ENCODE measurements around the gene NPEPPS.
"Not testable (repeated sequence)": the region's sequence is repeated elsewhere in the genome, so short reads cannot be mapped to it uniquely, and the experiment has no call there.

NPEPPS gene

GRCh38 chr17:47531233-47531820 lies 419 bp downstream of the NPEPPS start:
- POLR2A ChIA-PET; H3K36me3 ChIP-seq (ENCODE audit: control insufficient read depth in 4 of 4, insufficient read depth in 4 of 4, low read length in 3 of 4); CTCF ChIA-PET; H3K4me1 ChIP-seq (ENCODE audit: control extremely low read depth in 1 of 4, control insufficient read depth in 4 of 4, insufficient read depth in 4 of 4, low read length in 3 of 4); H3K27me3 ChIP-seq (replicated peaks in 2 of 5; ENCODE audit: control insufficient read depth in 4 of 5, insufficient read depth in 5 of 5, low read length in 4 of 5); H3K9me3 ChIP-seq (ENCODE audit: control extremely low read depth in 1 of 5, control insufficient read depth in 4 of 5, insufficient read depth in 2 of 5, low read depth in 1 of 5, low read length in 4 of 5): not testable (repeated sequence)
- no CpG with 5 or more reads among the region's 61 CpGs for WGBS (ENCODE audit: insufficient coverage)
- Histone ChIP-seq H3K4me3 (ENCODE audit: control insufficient read depth in 1 of 7, extremely low read depth in 1 of 7, insufficient read depth in 4 of 7, low read depth in 2 of 7, low read length in 6 of 7) (peak overlapping the region; percentile 61 to 84 (median 72)), H3K27ac (ENCODE audit: insufficient read depth in 1 of 2, low read depth in 1 of 2, low read length in 2 of 2, poor library complexity in 1 of 2, severe bottlenecking in 2 of 2) (peak overlapping the region in 1 of 2 experiments; percentile 77)
- peak in 2 of 3 donors; percentile 1 to 15 for DNase-seq

- CTCF ChIA-PET; H3K27me3 ChIP-seq (replicated peaks in 2 of 5; ENCODE audit: control insufficient read depth in 4 of 5, insufficient read depth in 5 of 5, low read length in 4 of 5); H3K27ac ChIP-seq (ENCODE audit: insufficient read depth in 1 of 2, low read depth in 1 of 2, low read length in 2 of 2, poor library complexity in 1 of 2, severe bottlenecking in 2 of 2); H3K36me3 ChIP-seq (ENCODE audit: control insufficient read depth in 4 of 4, insufficient read depth in 4 of 4, low read length in 3 of 4); POLR2A ChIA-PET; H3K9me3 ChIP-seq (ENCODE audit: control extremely low read depth in 1 of 5, control insufficient read depth in 4 of 5, insufficient read depth in 2 of 5, low read depth in 1 of 5, low read length in 4 of 5); H3K4me3 ChIP-seq (ENCODE audit: control insufficient read depth in 1 of 7, extremely low read depth in 1 of 7, insufficient read depth in 4 of 7, low read depth in 2 of 7, low read length in 6 of 7); H3K4me1 ChIP-seq (ENCODE audit: control extremely low read depth in 1 of 4, control insufficient read depth in 4 of 4, insufficient read depth in 4 of 4, low read length in 3 of 4); DNase-seq: not testable (repeated sequence)
- no CpG with 5 or more reads among the region's 3 CpGs for WGBS (ENCODE audit: insufficient coverage)
Measured at GRCh38 chr17:47539085-47539484, 8.2 kb downstream of the NPEPPS start.

GRCh38 chr17:47541676-47542075 lies 10.8 kb downstream of the NPEPPS start:
- H3K36me3 ChIP-seq (ENCODE audit: control insufficient read depth in 4 of 4, insufficient read depth in 4 of 4, low read length in 3 of 4); H3K27ac ChIP-seq (ENCODE audit: insufficient read depth in 1 of 2, low read depth in 1 of 2, low read length in 2 of 2, poor library complexity in 1 of 2, severe bottlenecking in 2 of 2); H3K4me1 ChIP-seq (ENCODE audit: control extremely low read depth in 1 of 4, control insufficient read depth in 4 of 4, insufficient read depth in 4 of 4, low read length in 3 of 4); POLR2A ChIA-PET; CTCF ChIA-PET; H3K4me3 ChIP-seq (ENCODE audit: control insufficient read depth in 1 of 7, extremely low read depth in 1 of 7, insufficient read depth in 4 of 7, low read depth in 2 of 7, low read length in 6 of 7); H3K9me3 ChIP-seq (ENCODE audit: control extremely low read depth in 1 of 5, control insufficient read depth in 4 of 5, insufficient read depth in 2 of 5, low read depth in 1 of 5, low read length in 4 of 5); H3K27me3 ChIP-seq (replicated peaks in 2 of 5; ENCODE audit: control insufficient read depth in 4 of 5, insufficient read depth in 5 of 5, low read length in 4 of 5): not testable (repeated sequence)
- peak in 2 of 3 donors; percentile 4 to 12 for DNase-seq
- no CpG with 5 or more reads among the region's 2 CpGs for WGBS (ENCODE audit: insufficient coverage)

- H3K4me1 ChIP-seq (ENCODE audit: control extremely low read depth in 1 of 4, control insufficient read depth in 4 of 4, insufficient read depth in 4 of 4, low read length in 3 of 4); H3K4me3 ChIP-seq (ENCODE audit: control insufficient read depth in 1 of 7, extremely low read depth in 1 of 7, insufficient read depth in 4 of 7, low read depth in 2 of 7, low read length in 6 of 7); CTCF ChIA-PET; H3K27me3 ChIP-seq (replicated peaks in 2 of 5; ENCODE audit: control insufficient read depth in 4 of 5, insufficient read depth in 5 of 5, low read length in 4 of 5); DNase-seq; H3K36me3 ChIP-seq (ENCODE audit: control insufficient read depth in 4 of 4, insufficient read depth in 4 of 4, low read length in 3 of 4); H3K27ac ChIP-seq (ENCODE audit: insufficient read depth in 1 of 2, low read depth in 1 of 2, low read length in 2 of 2, poor library complexity in 1 of 2, severe bottlenecking in 2 of 2); H3K9me3 ChIP-seq (ENCODE audit: control extremely low read depth in 1 of 5, control insufficient read depth in 4 of 5, insufficient read depth in 2 of 5, low read depth in 1 of 5, low read length in 4 of 5); POLR2A ChIA-PET: not testable (repeated sequence)
- WGBS (ENCODE audit: insufficient coverage): no CpG with 5 or more reads among the region's 6 CpGs
Measured at GRCh38 chr17:47544327-47544726, 13.4 kb downstream of the NPEPPS start.

- H3K27ac ChIP-seq (ENCODE audit: insufficient read depth in 1 of 2, low read depth in 1 of 2, low read length in 2 of 2, poor library complexity in 1 of 2, severe bottlenecking in 2 of 2); DNase-seq; POLR2A ChIA-PET; H3K4me3 ChIP-seq (ENCODE audit: control insufficient read depth in 1 of 7, extremely low read depth in 1 of 7, insufficient read depth in 4 of 7, low read depth in 2 of 7, low read length in 6 of 7); H3K36me3 ChIP-seq (ENCODE audit: control insufficient read depth in 4 of 4, insufficient read depth in 4 of 4, low read length in 3 of 4); H3K9me3 ChIP-seq (ENCODE audit: control extremely low read depth in 1 of 5, control insufficient read depth in 4 of 5, insufficient read depth in 2 of 5, low read depth in 1 of 5, low read length in 4 of 5); H3K4me1 ChIP-seq (ENCODE audit: control extremely low read depth in 1 of 4, control insufficient read depth in 4 of 4, insufficient read depth in 4 of 4, low read length in 3 of 4); H3K27me3 ChIP-seq (replicated peaks in 2 of 5; ENCODE audit: control insufficient read depth in 4 of 5, insufficient read depth in 5 of 5, low read length in 4 of 5); CTCF ChIA-PET: not testable (repeated sequence)
- WGBS (ENCODE audit: insufficient coverage): 100% methylated on average over 1 of the region's 4 CpGs
Measured at GRCh38 chr17:47554733-47555132, 23.8 kb downstream of the NPEPPS start.

GRCh38 chr17:47556108-47556507 lies 25.2 kb downstream of the NPEPPS start:
- H3K36me3 ChIP-seq (ENCODE audit: control insufficient read depth in 4 of 4, insufficient read depth in 4 of 4, low read length in 3 of 4); CTCF ChIA-PET; DNase-seq; POLR2A ChIA-PET; H3K4me1 ChIP-seq (ENCODE audit: control extremely low read depth in 1 of 4, control insufficient read depth in 4 of 4, insufficient read depth in 4 of 4, low read length in 3 of 4); H3K27ac ChIP-seq (ENCODE audit: insufficient read depth in 1 of 2, low read depth in 1 of 2, low read length in 2 of 2, poor library complexity in 1 of 2, severe bottlenecking in 2 of 2); H3K27me3 ChIP-seq (replicated peaks in 2 of 5; ENCODE audit: control insufficient read depth in 4 of 5, insufficient read depth in 5 of 5, low read length in 4 of 5); H3K9me3 ChIP-seq (ENCODE audit: control extremely low read depth in 1 of 5, control insufficient read depth in 4 of 5, insufficient read depth in 2 of 5, low read depth in 1 of 5, low read length in 4 of 5); H3K4me3 ChIP-seq (ENCODE audit: control insufficient read depth in 1 of 7, extremely low read depth in 1 of 7, insufficient read depth in 4 of 7, low read depth in 2 of 7, low read length in 6 of 7): not testable (repeated sequence)
- WGBS (ENCODE audit: insufficient coverage): 100% methylated on average over 1 of the region's 3 CpGs

- H3K36me3 ChIP-seq (ENCODE audit: control insufficient read depth in 4 of 4, insufficient read depth in 4 of 4, low read length in 3 of 4); DNase-seq; H3K27me3 ChIP-seq (replicated peaks in 2 of 5; ENCODE audit: control insufficient read depth in 4 of 5, insufficient read depth in 5 of 5, low read length in 4 of 5); H3K4me3 ChIP-seq (ENCODE audit: control insufficient read depth in 1 of 7, extremely low read depth in 1 of 7, insufficient read depth in 4 of 7, low read depth in 2 of 7, low read length in 6 of 7); CTCF ChIA-PET; POLR2A ChIA-PET; H3K9me3 ChIP-seq (ENCODE audit: control extremely low read depth in 1 of 5, control insufficient read depth in 4 of 5, insufficient read depth in 2 of 5, low read depth in 1 of 5, low read length in 4 of 5); H3K4me1 ChIP-seq (ENCODE audit: control extremely low read depth in 1 of 4, control insufficient read depth in 4 of 4, insufficient read depth in 4 of 4, low read length in 3 of 4); H3K27ac ChIP-seq (ENCODE audit: insufficient read depth in 1 of 2, low read depth in 1 of 2, low read length in 2 of 2, poor library complexity in 1 of 2, severe bottlenecking in 2 of 2): not testable (repeated sequence)
Measured at GRCh38 chr17:47560517-47561043, 29.7 kb downstream of the NPEPPS start.

Measured in common myeloid progenitor, CD34-positive (primary cell).